ENCODE results near the gene BMP3. TPM values are rescaled to one million over a fixed set of nuclear protein-coding genes. Genes with fewer than 3 reads are reported as not detected.

BMP3 gene
- total and polyA plus RNA-seq, 2 of the 13 experiments (the other 11 are each of a cell fraction or from before 2014, with no cell fraction given), result not detected

DNA sequence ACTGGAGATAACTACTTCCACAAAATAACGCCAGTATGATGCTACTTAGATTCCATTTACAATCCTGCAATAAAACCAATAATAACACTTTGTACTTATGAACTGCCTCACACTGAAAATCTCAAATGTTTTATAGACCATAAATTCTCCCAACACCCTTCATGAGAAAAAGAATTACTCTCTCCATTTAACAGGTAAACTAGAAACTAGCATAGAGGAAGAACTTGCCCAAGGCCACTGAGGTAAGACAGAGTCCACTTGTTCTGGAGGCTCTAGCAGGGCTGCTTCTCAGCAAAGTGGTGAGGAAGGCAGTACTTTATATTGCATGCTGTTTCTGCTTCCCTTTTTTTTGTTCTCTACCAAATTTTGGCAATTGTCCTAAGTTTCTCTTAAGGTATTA, 11.5 kb upstream of the BMP3 start:
- in situ Hi-C loops (cut with HindIII; ENCODE audit: extremely low pct_ligation_motif_present, low pct_unique_long_range_greater_than_20kb), result no loop called here
- H3K36me3 ChIP-seq (replicated peaks in 1 of 2; ENCODE audit: control insufficient read depth in 1 of 2, insufficient read depth in 2 of 2, low read length in 2 of 2), result no peaks in the 10 kb centered on the region
- TF ChIP-seq ZBTB39 (CRISPR knock-in tag; IDR thresholded peaks at IDR 0.05) (no peak), ZNF530 (CRISPR knock-in tag; IDR thresholded peaks at IDR 0.05; ENCODE audit: low read depth) (no peak), PHF20 (CRISPR knock-in tag; IDR thresholded peaks at IDR 0.05) (no peak)
- ATAC-seq (no peak), FAIRE-seq (no peak), DNase-seq (ENCODE audit: low spot score) (no peak)
- 0% methylated on average over 1 of the region's 1 CpG for WGBS (ENCODE audit: low lambda C conversion rate)
- no peaks in the 10 kb centered on the region for H3K4me1 ChIP-seq (ENCODE audit: insufficient read depth, low read length)
- ChIA-PET CTCF (ENCODE audit: low intra/inter-chr PET ratio, low total read pairs) (no interaction called here), POLR2A (no interaction called here)
- intact Hi-C loops (cut with micrococcal nuclease; ENCODE audit: unreplicated experiment), result no loop called here
- no peaks in the 10 kb centered on the region for H4K20me1 ChIP-seq (ENCODE audit: insufficient read depth, low read length)
- H2AFZ ChIP-seq (ENCODE audit: low read length), result no peak overlapping the region
- H3K27ac ChIP-seq (ENCODE audit: extremely low read length, insufficient read depth, low read length), result no peak overlapping the region
- H3K9ac ChIP-seq (ENCODE audit: insufficient read depth, low read depth, low read length), result no peak overlapping the region
- no peak overlapping the region for H3K4me3 ChIP-seq (replicated peaks in 1 of 3; ENCODE audit: insufficient read depth in 1 of 3, low read depth in 2 of 3, low read length in 3 of 3)
- no TSS peak for BruUV-seq (replicated peaks)
- no peaks in the 10 kb centered on the region for H3K27me3 ChIP-seq (ENCODE audit: control insufficient read depth in 1 of 2, insufficient read depth in 2 of 2, low read length in 2 of 2)
- H3K9me3 ChIP-seq (ENCODE audit: low read length), result no peaks in the 10 kb centered on the region
- no peak overlapping the region for H3K4me2 ChIP-seq (ENCODE audit: low read depth, low read length)
- H3K79me2 ChIP-seq (ENCODE audit: insufficient read depth, low read length), result no peaks in the 10 kb centered on the region

DNA sequence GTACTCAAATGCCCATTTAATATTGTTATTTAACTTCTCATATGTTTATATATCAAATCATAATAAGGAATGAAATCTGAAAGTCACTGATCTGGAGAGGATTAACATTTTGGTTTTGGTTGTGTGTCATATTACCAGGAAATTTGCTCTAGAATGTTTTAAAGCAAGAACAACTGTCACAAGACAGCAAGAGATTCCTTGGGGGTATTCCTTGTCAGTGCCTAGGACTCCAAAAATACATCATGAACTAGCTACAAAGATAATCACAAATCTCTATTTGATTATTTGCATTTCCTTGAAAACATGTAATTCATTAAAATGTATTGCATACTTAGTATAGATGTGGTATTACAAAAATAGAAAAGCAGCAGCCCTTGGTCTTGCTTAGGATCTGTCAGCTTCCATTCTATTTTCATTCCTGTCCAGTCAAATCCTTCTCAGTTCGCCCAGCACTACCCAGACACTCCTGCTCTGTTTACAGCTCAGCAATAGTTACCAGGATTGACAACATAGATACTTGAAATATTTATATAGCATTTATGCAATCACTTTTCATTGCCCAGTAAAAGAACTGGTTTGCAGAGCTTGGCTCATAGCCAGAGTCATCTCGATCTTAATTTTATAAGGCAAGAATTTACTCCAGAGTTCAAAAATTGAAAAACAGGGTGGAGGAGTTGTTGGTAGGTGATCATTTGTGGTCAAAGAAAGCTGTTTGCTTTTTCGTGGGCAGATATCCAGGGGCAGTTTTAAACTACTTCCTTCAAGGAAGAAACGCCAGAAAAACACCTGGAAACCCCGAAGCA, 9.2 kb upstream of the BMP3 start:
- Histone ChIP-seq H3K9me3 (ENCODE audit: low read length) (no peaks in the 10 kb centered on the region), H3K36me3 (replicated peaks in 1 of 2; ENCODE audit: control insufficient read depth in 1 of 2, insufficient read depth in 2 of 2, low read length in 2 of 2) (no peaks in the 10 kb centered on the region), H3K4me1 (ENCODE audit: insufficient read depth, low read length) (no peaks in the 10 kb centered on the region), H3K27me3 (ENCODE audit: control insufficient read depth in 1 of 2, insufficient read depth in 2 of 2, low read length in 2 of 2) (no peaks in the 10 kb centered on the region), H3K9ac (ENCODE audit: insufficient read depth, low read depth, low read length) (no peak overlapping the region), H3K4me2 (ENCODE audit: low read depth, low read length) (no peak overlapping the region), H3K27ac (ENCODE audit: extremely low read length, insufficient read depth, low read length) (no peak overlapping the region), H3K79me2 (ENCODE audit: insufficient read depth, low read length) (no peaks in the 10 kb centered on the region), H3K4me3 (replicated peaks in 1 of 3; ENCODE audit: insufficient read depth in 1 of 3, low read depth in 2 of 3, low read length in 3 of 3) (no peak overlapping the region), H2AFZ (ENCODE audit: low read length) (no peak overlapping the region), H4K20me1 (ENCODE audit: insufficient read depth, low read length) (no peaks in the 10 kb centered on the region)
- BruUV-seq (replicated peaks), result no TSS peak
- ChIA-PET CTCF (ENCODE audit: low intra/inter-chr PET ratio, low total read pairs) (no interaction called here), POLR2A (no interaction called here)
- FAIRE-seq (no peak), DNase-seq (ENCODE audit: low spot score) (no peak), ATAC-seq (no peak)
- intact Hi-C loops (cut with micrococcal nuclease; ENCODE audit: unreplicated experiment), result no loop called here
- WGBS (ENCODE audit: low lambda C conversion rate), result under 1% methylated on average over 5 of the region's 5 CpGs
- in situ Hi-C loops (cut with HindIII; ENCODE audit: extremely low pct_ligation_motif_present, low pct_unique_long_range_greater_than_20kb), result no loop called here
- no peak for TF ChIP-seq NFAT5 (CRISPR knock-in tag; IDR thresholded peaks at IDR 0.05)
- TF ChIP-seq KDM4B (CRISPR knock-in tag; IDR thresholded peaks at IDR 0.05), result no peak
- no peak for TF ChIP-seq ZSCAN25 (CRISPR knock-in tag; IDR thresholded peaks at IDR 0.05)
- TF ChIP-seq ZNF362 (CRISPR knock-in tag; IDR thresholded peaks at IDR 0.05; ENCODE audit: borderline replicate concordance), result no peak
- TF ChIP-seq NFYC (CRISPR knock-in tag; IDR thresholded peaks at IDR 0.05), result no peak

Measured in HepG2 (cell line).